Raji (cell line): ENCODE data around the gene TP53BP2.

Experiments used
- POLR2A ChIP-seq: IDR thresholded peaks from 2 replicates; pipeline ENCODE4 v1.6.1; 2011; ENCODE audit warnings: low read depth, low read length, control low read depth; ENCODE audit not compliant: insufficient read depth

TP53BP2 gene

GRCh38 chr1:223783676-223784075 is 62.1 kb downstream of the TP53BP2 start:
- TF ChIP-seq POLR2A = no peak

- no peak for TF ChIP-seq POLR2A
Observed at GRCh38 chr1:223780949-223781348, 64.8 kb downstream of the TP53BP2 start.

- no peak for TF ChIP-seq POLR2A
Observed at GRCh38 chr1:223780318-223780717, 65.4 kb downstream of the TP53BP2 start.

GRCh38 chr1:223776826-223777454 is 68.8 kb downstream of the TP53BP2 start:
- no peak for TF ChIP-seq POLR2A

GRCh38 chr1:223776075-223776814 is 69.5 kb downstream of the TP53BP2 start:
- no peak for TF ChIP-seq POLR2A

- no peak for TF ChIP-seq POLR2A
Observed at GRCh38 chr1:223775711-223776074, 70.1 kb downstream of the TP53BP2 start.

- TF ChIP-seq POLR2A = no peak
Observed at GRCh38 chr1:223775054-223775453, 70.7 kb downstream of the TP53BP2 start.

GRCh38 chr1:223774134-223774814 is 71.5 kb downstream of the TP53BP2 start:
- no peak for TF ChIP-seq POLR2A

- TF ChIP-seq POLR2A = no peak
Observed at GRCh38 chr1:223772771-223773160, 73.0 kb downstream of the TP53BP2 start.

- no peak for TF ChIP-seq POLR2A
Observed at GRCh38 chr1:223771814-223772770, 73.7 kb downstream of the TP53BP2 start.

GRCh38 chr1:223771469-223771813 is 74.3 kb downstream of the TP53BP2 start:
- TF ChIP-seq POLR2A = no peak

GRCh38 chr1:223770621-223771315 is 75.0 kb downstream of the TP53BP2 start:
- no peak for TF ChIP-seq POLR2A

- no peak for TF ChIP-seq POLR2A
Observed at GRCh38 chr1:223765719-223766340, 79.9 kb downstream of the TP53BP2 start.

- no peak for TF ChIP-seq POLR2A
Observed at GRCh38 chr1:223765036-223765718, 80.6 kb downstream of the TP53BP2 start.

GRCh38 chr1:223763881-223764280 is 81.9 kb downstream of the TP53BP2 start:
- TF ChIP-seq POLR2A = no peak
